Measurements from ENCODE around the gene MYH11. TPM values are rescaled to one million over a fixed set of nuclear protein-coding genes. Genes with fewer than 3 reads are reported as not detected.
"Not testable (repeated sequence)": the region's sequence is repeated elsewhere in the genome, so short reads cannot be mapped to it uniquely, and the experiment has no call there.

MYH11 gene
- total RNA-seq, 1 donor from 2014 or later: not detected

DNA sequence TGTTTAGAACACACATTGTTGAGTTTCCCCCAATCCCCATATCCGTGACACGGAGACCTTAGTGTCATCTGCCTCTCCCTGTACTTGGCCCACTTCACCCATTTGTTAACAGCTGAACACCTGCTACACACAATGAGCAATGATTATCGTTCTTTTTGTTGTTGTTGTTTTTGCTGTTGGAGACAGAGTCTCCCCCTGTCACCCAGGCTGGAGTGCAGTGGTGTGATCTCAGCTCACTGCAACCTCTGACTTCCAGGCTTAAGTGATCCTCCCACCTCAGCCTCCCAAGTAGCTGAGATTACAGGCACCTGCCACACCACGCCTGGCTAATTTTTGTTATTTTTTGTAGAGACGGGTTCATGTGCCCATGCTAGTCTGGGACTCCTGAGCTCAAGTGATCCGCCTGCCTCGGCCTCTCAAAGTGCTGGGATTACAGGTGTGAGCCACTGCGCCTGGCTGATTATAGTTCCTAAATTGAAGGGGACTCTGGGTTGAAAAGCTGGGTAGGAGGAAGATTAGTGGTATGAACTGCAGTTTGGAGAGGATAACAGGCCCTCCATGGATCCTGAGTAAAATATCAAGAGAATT lies 185.2 kb downstream of the MYH11 start:
- Mint-ChIP-seq H3K9me3 (no peaks in the 10 kb centered on the region), H3K4me3 (ENCODE audit: low read depth) (no peak overlapping the region), H3K27me3 (ENCODE audit: low read depth) (no peaks in the 10 kb centered on the region), H3K4me1 (ENCODE audit: low read depth) (peaks cover 31% of the 10 kb centered on the region), H3K36me3 (ENCODE audit: low read depth) (peaks cover 74% of the 10 kb centered on the region), H3K27ac (peak overlapping the region; percentile 92)
- DNase-seq (ENCODE audit: low spot score): no peak
- intact Hi-C loops (cut with micrococcal nuclease): loop anchor here (2.0 kb wide), 1 partner anchor 21 kb away; the partner anchor contains the start of gene NDE1

DNA sequence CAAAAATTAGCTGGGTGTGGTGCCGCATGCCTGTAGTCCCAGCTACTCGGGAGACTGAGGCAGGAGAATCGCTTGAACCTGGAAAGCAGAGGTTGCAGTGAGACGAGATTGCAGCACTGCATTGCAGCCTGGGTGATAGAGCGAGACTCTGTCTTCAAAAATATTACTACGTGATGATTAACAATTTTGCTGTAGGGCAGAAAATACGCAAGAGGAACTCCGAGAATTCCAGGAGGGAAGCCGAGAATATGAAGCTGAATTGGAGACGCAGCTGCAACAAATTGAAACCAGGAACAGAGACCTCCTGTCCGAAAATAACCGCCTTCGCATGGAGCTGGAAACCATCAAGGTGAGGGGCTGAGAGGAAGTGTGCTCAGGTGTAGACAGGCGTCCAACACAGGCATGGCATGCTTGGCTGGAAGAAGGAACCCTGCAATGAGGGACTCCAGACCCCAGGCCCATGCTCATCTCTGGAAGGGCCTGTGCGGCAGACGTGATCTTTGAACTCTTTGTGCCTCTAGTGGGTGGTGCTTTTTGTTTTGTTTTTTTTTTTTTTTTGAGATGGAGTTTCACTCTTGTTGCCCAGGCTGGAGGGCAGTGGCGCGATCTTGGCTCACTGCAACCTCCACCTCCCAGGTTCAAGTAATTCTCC lies 189.6 kb downstream of the MYH11 start:
- Mint-ChIP-seq H3K36me3 (ENCODE audit: low read depth) (peaks cover 67% of the 10 kb centered on the region), H3K27ac (no peak overlapping the region), H3K4me1 (ENCODE audit: low read depth) (peaks cover 12% of the 10 kb centered on the region), H3K9me3 (no peaks in the 10 kb centered on the region), H3K27me3 (ENCODE audit: low read depth) (no peaks in the 10 kb centered on the region), H3K4me3 (ENCODE audit: low read depth) (no peak overlapping the region)
- intact Hi-C loops (cut with micrococcal nuclease): no loop called here
- no peak for DNase-seq (ENCODE audit: low spot score)

DNA sequence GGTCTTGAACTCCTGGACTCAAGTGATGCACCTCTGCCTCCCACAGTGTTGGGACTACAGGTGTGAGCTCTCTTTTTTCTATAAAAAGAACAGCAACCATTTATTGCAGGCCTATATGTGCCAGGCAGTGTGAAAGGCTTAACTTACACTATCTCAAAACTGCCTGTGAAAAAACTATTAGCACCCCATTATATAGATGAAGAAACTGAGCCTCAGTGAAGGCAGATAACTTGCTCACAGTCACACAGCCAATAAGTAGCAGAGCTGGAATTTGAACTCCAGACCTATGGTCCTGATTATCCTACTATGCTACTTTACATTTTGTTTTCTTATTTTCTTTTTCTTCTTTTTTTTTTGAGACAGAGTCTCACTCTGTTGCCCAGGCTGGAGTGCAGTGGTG lies 191.7 kb downstream of the MYH11 start:
- Mint-ChIP-seq H3K27ac (no peak overlapping the region), H3K27me3 (ENCODE audit: low read depth) (no peaks in the 10 kb centered on the region), H3K36me3 (ENCODE audit: low read depth) (peaks cover 61% of the 10 kb centered on the region), H3K9me3 (no peaks in the 10 kb centered on the region), H3K4me3 (ENCODE audit: low read depth) (no peak overlapping the region), H3K4me1 (ENCODE audit: low read depth) (peaks cover 9% of the 10 kb centered on the region)
- intact Hi-C loops (cut with micrococcal nuclease): no loop called here
- DNase-seq (ENCODE audit: low spot score): no peak

DNA sequence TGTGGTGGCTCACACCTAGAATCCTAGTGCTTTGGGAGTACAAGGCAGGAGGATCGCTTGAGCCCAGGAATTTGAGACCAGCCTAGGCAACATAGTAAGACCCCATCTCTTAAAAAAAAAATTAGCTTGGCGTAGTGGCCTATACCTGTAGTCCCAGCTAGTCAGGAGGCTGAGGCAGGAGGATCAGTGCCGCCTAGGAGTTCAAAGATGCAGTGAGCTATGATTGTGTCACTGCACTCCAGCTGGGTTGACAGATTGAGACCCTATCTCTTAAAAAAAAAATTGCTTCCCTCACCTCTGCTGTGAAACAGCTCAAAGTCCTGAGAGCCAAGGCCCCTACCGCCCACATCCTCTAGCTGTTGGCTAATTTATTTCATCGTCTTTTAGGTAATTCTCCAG lies 196.6 kb downstream of the MYH11 start:
- no peaks in the 10 kb centered on the region for H3K9me3 Mint-ChIP-seq
- H3K4me1 Mint-ChIP-seq (ENCODE audit: low read depth): peaks cover 21% of the 10 kb centered on the region

GRCh38 chr16:15658556-15658955 lies 198.3 kb downstream of the MYH11 start:
- intact Hi-C loops (cut with micrococcal nuclease): no loop called here
- H3K4me1 Mint-ChIP-seq (ENCODE audit: low read depth): peaks cover 23% of the 10 kb centered on the region
- no peak for DNase-seq (ENCODE audit: low spot score)
- no peaks in the 10 kb centered on the region for H3K27me3 Mint-ChIP-seq (ENCODE audit: low read depth)
- peaks cover 57% of the 10 kb centered on the region for H3K36me3 Mint-ChIP-seq (ENCODE audit: low read depth)
- H3K27ac Mint-ChIP-seq: peak overlapping the region; percentile 67
- H3K4me3 Mint-ChIP-seq (ENCODE audit: low read depth): peak overlapping the region; percentile 18
- no peaks in the 10 kb centered on the region for H3K9me3 Mint-ChIP-seq

More for the DNA sequence above, 196.6 kb downstream of the MYH11 start:
- H3K4me3 Mint-ChIP-seq (ENCODE audit: low read depth): no peak overlapping the region
- no peaks in the 10 kb centered on the region for H3K27me3 Mint-ChIP-seq (ENCODE audit: low read depth)
- no peak for DNase-seq (ENCODE audit: low spot score)
- peaks cover 60% of the 10 kb centered on the region for H3K36me3 Mint-ChIP-seq (ENCODE audit: low read depth)
- peak overlapping the region; percentile 29 for H3K27ac Mint-ChIP-seq
- intact Hi-C loops (cut with micrococcal nuclease): no loop called here

DNA sequence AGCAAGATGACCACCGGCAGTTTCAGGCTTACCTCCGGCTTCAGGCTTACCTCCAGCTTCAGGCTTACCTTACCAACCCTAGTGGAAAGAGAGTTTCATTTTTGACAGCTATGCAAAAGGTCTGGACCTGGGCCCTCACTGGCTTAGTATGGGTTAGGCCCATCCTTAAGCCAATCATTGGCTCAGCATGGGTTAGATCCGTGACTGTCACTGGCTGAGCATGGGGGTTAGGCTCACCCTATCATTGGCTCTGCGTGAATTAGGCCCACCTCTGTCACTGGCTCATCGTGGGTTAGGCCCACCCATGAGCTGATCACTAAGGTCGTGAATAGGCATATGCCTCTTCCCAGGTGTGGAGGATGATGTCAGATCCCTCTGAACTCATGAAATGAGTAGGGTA lies 198.7 kb downstream of the MYH11 start:
- H3K4me1 Mint-ChIP-seq (ENCODE audit: low read depth): peaks cover 26% of the 10 kb centered on the region

DNA sequence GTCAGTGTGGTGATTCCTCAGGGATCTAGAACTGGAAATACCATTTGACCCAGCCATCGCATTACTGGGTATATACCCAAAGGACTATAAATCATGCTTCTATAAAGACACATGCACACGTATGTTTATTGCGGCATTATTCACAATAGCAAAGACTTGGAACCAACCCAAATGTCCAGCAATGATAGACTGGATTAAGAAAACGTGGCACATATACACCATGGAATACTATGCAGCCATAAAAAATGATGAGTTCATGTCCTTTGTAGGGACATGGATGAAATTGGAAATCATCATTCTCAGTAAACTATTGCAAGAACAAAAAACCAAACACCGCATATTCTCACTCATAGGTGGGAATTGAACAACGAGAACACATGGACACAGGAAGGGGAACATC lies 201.3 kb downstream of the MYH11 start:
- not testable (repeated sequence) for DNase-seq (ENCODE audit: low spot score)

More for the DNA sequence above, 198.7 kb downstream of the MYH11 start:
- H3K4me3 Mint-ChIP-seq (ENCODE audit: low read depth): no peak overlapping the region
- H3K27me3 Mint-ChIP-seq (ENCODE audit: low read depth): no peaks in the 10 kb centered on the region
- intact Hi-C loops (cut with micrococcal nuclease): no loop called here
- peaks cover 57% of the 10 kb centered on the region for H3K36me3 Mint-ChIP-seq (ENCODE audit: low read depth)
- no peaks in the 10 kb centered on the region for H3K9me3 Mint-ChIP-seq
- no peak overlapping the region for H3K27ac Mint-ChIP-seq
- DNase-seq (ENCODE audit: low spot score): no peak

DNA sequence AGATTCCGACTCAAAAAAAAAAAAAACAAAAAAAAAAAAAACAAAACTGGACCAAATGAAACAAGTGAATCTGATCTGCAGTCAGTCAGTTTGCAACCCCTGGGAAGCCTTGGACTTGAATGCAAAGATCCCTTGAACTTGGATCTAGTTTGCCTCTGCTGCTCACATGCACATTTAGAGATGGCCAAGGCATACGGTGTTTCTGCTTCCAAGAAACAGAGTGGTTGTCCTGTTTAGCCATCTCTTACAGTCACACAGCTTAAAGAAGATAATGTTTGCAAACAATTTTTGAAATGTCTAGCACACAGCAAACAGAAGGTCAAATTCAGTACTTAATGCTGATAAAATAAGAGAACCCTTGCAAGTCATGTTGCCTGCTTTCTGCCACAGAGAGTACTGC lies 202.2 kb downstream of the MYH11 start:
- Mint-ChIP-seq H3K4me3 (ENCODE audit: low read depth) (no peak overlapping the region), H3K27me3 (ENCODE audit: low read depth) (no peaks in the 10 kb centered on the region), H3K27ac (no peak overlapping the region), H3K4me1 (ENCODE audit: low read depth) (peaks cover 30% of the 10 kb centered on the region), H3K36me3 (ENCODE audit: low read depth) (peaks cover 50% of the 10 kb centered on the region), H3K9me3 (no peaks in the 10 kb centered on the region)
- intact Hi-C loops (cut with micrococcal nuclease): no loop called here
- no peak for DNase-seq (ENCODE audit: low spot score)

More for the DNA sequence above, 201.3 kb downstream of the MYH11 start:
- Mint-ChIP-seq H3K4me1 (ENCODE audit: low read depth) (peaks cover 31% of the 10 kb centered on the region), H3K36me3 (ENCODE audit: low read depth) (peaks cover 53% of the 10 kb centered on the region)
- H3K4me3 Mint-ChIP-seq (ENCODE audit: low read depth); intact Hi-C loops (cut with micrococcal nuclease); H3K27ac Mint-ChIP-seq; H3K27me3 Mint-ChIP-seq (ENCODE audit: low read depth); H3K9me3 Mint-ChIP-seq: not testable (repeated sequence)

- Mint-ChIP-seq H3K4me1 (ENCODE audit: low read depth) (peaks cover 25% of the 10 kb centered on the region), H3K9me3 (no peaks in the 10 kb centered on the region), H3K27me3 (ENCODE audit: low read depth) (no peaks in the 10 kb centered on the region), H3K27ac (peak overlapping the region; percentile 46), H3K4me3 (ENCODE audit: low read depth) (peak overlapping the region; percentile 60), H3K36me3 (ENCODE audit: low read depth) (peaks cover 42% of the 10 kb centered on the region)
- no peak for DNase-seq (ENCODE audit: low spot score)
- intact Hi-C loops (cut with micrococcal nuclease): no loop called here
Measured at GRCh38 chr16:15653227-15653626, 203.6 kb downstream of the MYH11 start.

Other genes with a start within 250 kb of the MYH11 start
- 49.9 and 56.4 TPM in 2 replicates for gene MARF1, start 213.9 kb downstream of the MYH11 start, total RNA-seq
- gene NDE1, start 206.8 kb downstream of the MYH11 start, total RNA-seq: 88.8 and 97.7 TPM in 2 replicates
- gene CEP20, start 31.6 kb upstream of the MYH11 start, total RNA-seq: 39.4 and 39.7 TPM in 2 replicates
- gene ABCC1, start 92.6 kb upstream of the MYH11 start, total RNA-seq: 95.7 and 99.4 TPM in 2 replicates